ENCODE measurements around the gene CCDC158. TPM values are rescaled to one million over a fixed set of nuclear protein-coding genes. Genes with fewer than 3 reads are reported as not detected.

The CCDC158 gene
- total and polyA plus RNA-seq, 2 donors (not counting 1 experiment from before 2014, with no cell fraction given) = not detected

GRCh38 chr4:76316131-76316530 is 104.8 kb downstream of the CCDC158 start:
- WGBS (ENCODE audit: insufficient coverage) = no CpG with 5 or more reads among the region's 1 CpG
- POLR2A ChIA-PET = no interaction called here

More at GRCh38 chr4:76316131-76316530, 104.8 kb downstream of the CCDC158 start:
- H3K4me1 ChIP-seq (ENCODE audit: control insufficient read depth in 2 of 2, insufficient read depth in 2 of 2, low read length in 2 of 2) = no peaks in the 10 kb centered on the region
- peaks cover 0 to 4% (median 0%) of the 10 kb centered on the region in 4 experiments for H3K27me3 ChIP-seq (replicated peaks in 1 of 4; ENCODE audit: control extremely low read depth in 1 of 4, control insufficient read depth in 3 of 4, insufficient read depth in 4 of 4, low read length in 3 of 4)
- no peaks in the 10 kb centered on the region for H3K36me3 ChIP-seq (replicated peaks in 1 of 2; ENCODE audit: control extremely low read depth in 1 of 2, control insufficient read depth in 1 of 2, extremely low read depth in 1 of 2, insufficient read depth in 2 of 2, low read length in 1 of 2)
- Mint-ChIP-seq H3K4me3 (no peak overlapping the region), H3K27me3 (peaks cover 36% of the 10 kb centered on the region), H3K4me1 (no peaks in the 10 kb centered on the region), H3K27ac (no peak overlapping the region), H3K9me3 (ENCODE audit: insufficient read depth) (peaks cover 19% of the 10 kb centered on the region)
- H3K9me3 ChIP-seq (ENCODE audit: control extremely low read depth in 1 of 3, control insufficient read depth in 2 of 3, insufficient read depth in 1 of 3, low read length in 2 of 3) = peaks cover 1 to 11% (median 3%) of the 10 kb centered on the region in 3 donors
- CTCF ChIA-PET = no interaction called here
- H2AFZ ChIP-seq (ENCODE audit: insufficient read depth, low read depth, low read length, poor library complexity, severe bottlenecking) = no peak overlapping the region
- intact Hi-C loops (cut with micrococcal nuclease) = no loop called here
- no peak overlapping the region for H3K27ac ChIP-seq (ENCODE audit: low read length in 2 of 2)
- no peak for TF ChIP-seq CTCF (IDR thresholded peaks at IDR 0.05)
- TF ChIP-seq EZH2 (IDR thresholded peaks at IDR 0.05; ENCODE audit: borderline replicate concordance, insufficient read depth, low read depth, low read length, poor library complexity, severe bottlenecking) = no peak
- no peak for DNase-seq
- no peaks in the 10 kb centered on the region for H4K20me1 ChIP-seq (ENCODE audit: control insufficient read depth, insufficient read depth, low read length, poor library complexity, severe bottlenecking)
- no peaks in the 10 kb centered on the region for H3K79me2 ChIP-seq (ENCODE audit: control insufficient read depth, insufficient read depth, low read length)
- ATAC-seq (ENCODE audit: low read depth) = no peak
- no peak overlapping the region for H3K4me2 ChIP-seq (replicated peaks; ENCODE audit: low read depth, low read length, poor library complexity, severe bottlenecking)
- H3K4me3 ChIP-seq (ENCODE audit: control extremely low read depth in 1 of 5, extremely low read depth in 1 of 5, insufficient read depth in 1 of 5, low read depth in 2 of 5, low read length in 4 of 5) = no peak overlapping the region
- H3K9ac ChIP-seq (ENCODE audit: low read length) = no peak overlapping the region

All from B cell (primary cell).